ENCODE measurements around the gene GAB4. TPM values are rescaled to one million over a fixed set of nuclear protein-coding genes. Genes with fewer than 3 reads are reported as not detected.
"Not testable (repeated sequence)": the region's sequence is repeated elsewhere in the genome, so short reads cannot be mapped to it uniquely, and the experiment has no call there.

GAB4 gene
- total and polyA plus RNA-seq, 2 donors (not counting 1 experiment from before 2014, with no cell fraction given): not detected

GRCh38 chr22:16922076-16922475, 85.9 kb downstream of the GAB4 start:
- no peak overlapping the region for H3K4me2 ChIP-seq (ENCODE audit: extremely low read depth, insufficient read depth, low read length)
- no peaks in the 10 kb centered on the region for H3K9me3 ChIP-seq (ENCODE audit: control insufficient read depth, insufficient read depth, low read depth, low read length)
- no peak for DNase-seq (ENCODE audit: low read depth in 2 of 2)
- no peaks in the 10 kb centered on the region for H3K4me1 ChIP-seq (ENCODE audit: control insufficient read depth, extremely low read depth, insufficient read depth, low read length)
- no peak overlapping the region for H2AFZ ChIP-seq (ENCODE audit: low read length)
- no peak overlapping the region for H3K27ac ChIP-seq (ENCODE audit: insufficient read depth, low read length)
- no peaks in the 10 kb centered on the region for H3K36me3 ChIP-seq (ENCODE audit: control insufficient read depth, insufficient read depth, low read length)
- H3K4me3 ChIP-seq (replicated peaks in 1 of 4; ENCODE audit: control extremely low read depth in 1 of 4, insufficient read depth in 1 of 4, low read depth in 3 of 4, low read length in 4 of 4): no peak overlapping the region
- no peaks in the 10 kb centered on the region for H3K27me3 ChIP-seq (ENCODE audit: control insufficient read depth, insufficient read depth, low read length)
- no peaks in the 10 kb centered on the region for H3K79me2 ChIP-seq (ENCODE audit: control insufficient read depth, insufficient read depth, low read length)
- no peak overlapping the region for H3K9ac ChIP-seq (ENCODE audit: insufficient read depth, low read length)
- no peaks in the 10 kb centered on the region for H4K20me1 ChIP-seq (ENCODE audit: control insufficient read depth, extremely low read depth, insufficient read depth, low read length)
- TF ChIP-seq CTCF (conservative IDR thresholded peaks at IDR 0.05 in 1 of 2, IDR thresholded peaks at IDR 0.05 in 1 of 2; ENCODE audit: low read depth in 1 of 2, low read length in 2 of 2) (no peak), EZH2 (IDR thresholded peaks at IDR 0.05; ENCODE audit: low read length, missing control alignments) (no peak)

- H3K4me1 ChIP-seq (ENCODE audit: control insufficient read depth, extremely low read depth, insufficient read depth, low read length): no peaks in the 10 kb centered on the region
- no peak overlapping the region for H3K4me2 ChIP-seq (ENCODE audit: extremely low read depth, insufficient read depth, low read length)
- H4K20me1 ChIP-seq (ENCODE audit: control insufficient read depth, extremely low read depth, insufficient read depth, low read length): no peaks in the 10 kb centered on the region
- peak; percentile 4 to 7 for DNase-seq (ENCODE audit: low read depth in 2 of 2)
- no peak overlapping the region for H3K27ac ChIP-seq (ENCODE audit: insufficient read depth, low read length)
- no peak overlapping the region for H3K9ac ChIP-seq (ENCODE audit: insufficient read depth, low read length)
- TF ChIP-seq CTCF (conservative IDR thresholded peaks at IDR 0.05 in 1 of 2, IDR thresholded peaks at IDR 0.05 in 1 of 2; ENCODE audit: low read depth in 1 of 2, low read length in 2 of 2): peak; percentile 31 to 55
- TF ChIP-seq EZH2 (IDR thresholded peaks at IDR 0.05; ENCODE audit: low read length, missing control alignments): no peak
- H3K27me3 ChIP-seq (ENCODE audit: control insufficient read depth, insufficient read depth, low read length): no peaks in the 10 kb centered on the region
- H2AFZ ChIP-seq (ENCODE audit: low read length): no peak overlapping the region
- no peak overlapping the region for H3K4me3 ChIP-seq (replicated peaks in 1 of 4; ENCODE audit: control extremely low read depth in 1 of 4, insufficient read depth in 1 of 4, low read depth in 3 of 4, low read length in 4 of 4)
- H3K9me3 ChIP-seq (ENCODE audit: control insufficient read depth, insufficient read depth, low read depth, low read length): no peaks in the 10 kb centered on the region
- no peaks in the 10 kb centered on the region for H3K79me2 ChIP-seq (ENCODE audit: control insufficient read depth, insufficient read depth, low read length)
- no peaks in the 10 kb centered on the region for H3K36me3 ChIP-seq (ENCODE audit: control insufficient read depth, insufficient read depth, low read length)
These were observed 90.6 kb downstream of the GAB4 start for GRCh38 chr22:16917144-16918003.

DNA sequence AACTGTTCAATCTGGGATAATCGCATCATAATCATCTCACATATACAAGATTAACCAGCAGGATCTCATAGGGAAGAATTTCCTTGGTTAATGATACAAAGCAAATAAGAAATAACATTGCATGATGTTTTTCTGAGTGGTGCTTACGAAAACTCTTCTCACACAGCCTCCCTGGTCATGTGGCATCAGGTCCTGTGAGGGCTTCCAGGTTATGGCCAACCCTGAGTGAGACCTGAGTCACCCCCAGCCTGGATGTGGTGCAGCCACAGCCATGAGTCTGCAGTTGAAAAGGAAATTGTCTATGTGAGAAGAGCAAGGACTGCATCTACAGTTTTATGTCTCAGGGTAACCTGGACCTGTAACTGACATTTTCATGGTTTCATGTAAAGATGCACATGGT, 92.3 kb downstream of the GAB4 start:
- Histone ChIP-seq H3K4me2 (ENCODE audit: extremely low read depth, insufficient read depth, low read length) (no peak overlapping the region), H2AFZ (ENCODE audit: low read length) (no peak overlapping the region), H3K4me1 (ENCODE audit: control insufficient read depth, extremely low read depth, insufficient read depth, low read length) (no peaks in the 10 kb centered on the region), H3K4me3 (replicated peaks in 1 of 4; ENCODE audit: control extremely low read depth in 1 of 4, insufficient read depth in 1 of 4, low read depth in 3 of 4, low read length in 4 of 4) (no peak overlapping the region), H3K27ac (ENCODE audit: insufficient read depth, low read length) (no peak overlapping the region), H3K9ac (ENCODE audit: insufficient read depth, low read length) (no peak overlapping the region), H3K79me2 (ENCODE audit: control insufficient read depth, insufficient read depth, low read length) (no peaks in the 10 kb centered on the region), H3K9me3 (ENCODE audit: control insufficient read depth, insufficient read depth, low read depth, low read length) (no peaks in the 10 kb centered on the region), H3K27me3 (ENCODE audit: control insufficient read depth, insufficient read depth, low read length) (no peaks in the 10 kb centered on the region), H4K20me1 (ENCODE audit: control insufficient read depth, extremely low read depth, insufficient read depth, low read length) (no peaks in the 10 kb centered on the region), H3K36me3 (ENCODE audit: control insufficient read depth, insufficient read depth, low read length) (no peaks in the 10 kb centered on the region)
- TF ChIP-seq EZH2 (IDR thresholded peaks at IDR 0.05; ENCODE audit: low read length, missing control alignments) (no peak), CTCF (conservative IDR thresholded peaks at IDR 0.05 in 1 of 2, IDR thresholded peaks at IDR 0.05 in 1 of 2; ENCODE audit: low read depth in 1 of 2, low read length in 2 of 2) (no peak)
- DNase-seq (ENCODE audit: low read depth in 2 of 2): no peak

GRCh38 chr22:16914911-16915310, 93.1 kb downstream of the GAB4 start:
- not testable (repeated sequence) for H3K4me2 ChIP-seq (ENCODE audit: extremely low read depth, insufficient read depth, low read length); H3K9ac ChIP-seq (ENCODE audit: insufficient read depth, low read length); DNase-seq (ENCODE audit: low read depth in 2 of 2); H3K27me3 ChIP-seq (ENCODE audit: control insufficient read depth, insufficient read depth, low read length); H3K9me3 ChIP-seq (ENCODE audit: control insufficient read depth, insufficient read depth, low read depth, low read length); H3K27ac ChIP-seq (ENCODE audit: insufficient read depth, low read length); H3K79me2 ChIP-seq (ENCODE audit: control insufficient read depth, insufficient read depth, low read length); H3K4me1 ChIP-seq (ENCODE audit: control insufficient read depth, extremely low read depth, insufficient read depth, low read length); H4K20me1 ChIP-seq (ENCODE audit: control insufficient read depth, extremely low read depth, insufficient read depth, low read length); H2AFZ ChIP-seq (ENCODE audit: low read length); H3K4me3 ChIP-seq (replicated peaks in 1 of 4; ENCODE audit: control extremely low read depth in 1 of 4, insufficient read depth in 1 of 4, low read depth in 3 of 4, low read length in 4 of 4); H3K36me3 ChIP-seq (ENCODE audit: control insufficient read depth, insufficient read depth, low read length)

All from fibroblast of lung (primary cell).